GM19395 (cell line): Measurements from ENCODE around the gene ARPC5.
"Not testable (repeated sequence)": the region's sequence is repeated elsewhere in the genome, so short reads cannot be mapped to it uniquely, and the experiment has no call there.

ENCODE experiments used
- ATAC-seq: cut with Tn5 transposase; IDR thresholded peaks from one replicate; pipeline ENCODE4 v1.9.1; 2021; ENCODE audit warnings: mild to moderate bottlenecking, moderate library complexity; ENCODE audit not compliant: unreplicated experiment

Gene ARPC5

DNA sequence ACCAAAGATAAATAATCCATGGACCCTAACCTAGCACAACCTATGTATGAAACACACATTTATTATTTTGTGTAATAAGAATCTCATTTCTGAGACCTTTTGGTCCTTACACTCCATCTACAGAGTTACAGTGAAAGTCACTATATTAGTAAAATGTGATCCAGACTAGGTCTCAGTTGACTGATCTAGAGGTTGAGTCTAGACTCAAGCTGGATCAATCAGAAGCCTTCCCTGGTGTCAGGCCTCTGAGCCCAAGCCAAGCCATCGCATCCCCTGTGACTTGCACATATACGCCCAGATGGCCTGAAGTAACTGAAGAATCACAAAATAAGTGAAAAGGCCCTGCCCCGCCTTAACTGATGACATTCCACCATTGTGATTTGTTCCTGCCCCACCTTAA, 22.6 kb downstream of the ARPC5 start:
- ATAC-seq: not testable (repeated sequence)

DNA sequence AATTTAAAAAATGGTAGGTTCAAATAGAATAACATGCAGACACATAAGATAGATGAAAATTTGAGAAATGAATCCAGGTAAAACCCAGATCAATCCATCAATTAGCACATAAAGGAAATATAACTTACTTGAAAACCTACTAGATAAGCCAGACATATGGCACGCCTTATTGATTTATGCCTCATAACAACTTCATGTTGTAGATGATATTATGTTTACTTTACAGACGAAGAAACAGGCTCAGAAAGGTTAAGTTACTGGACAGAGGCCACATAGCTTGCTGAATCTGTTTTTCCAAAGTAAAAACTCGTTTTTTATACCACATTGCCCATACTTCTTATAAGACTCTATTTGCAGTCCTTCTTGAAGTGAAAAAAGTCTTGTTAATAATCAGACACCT, 23.2 kb downstream of the ARPC5 start:
- ATAC-seq: no peak

DNA sequence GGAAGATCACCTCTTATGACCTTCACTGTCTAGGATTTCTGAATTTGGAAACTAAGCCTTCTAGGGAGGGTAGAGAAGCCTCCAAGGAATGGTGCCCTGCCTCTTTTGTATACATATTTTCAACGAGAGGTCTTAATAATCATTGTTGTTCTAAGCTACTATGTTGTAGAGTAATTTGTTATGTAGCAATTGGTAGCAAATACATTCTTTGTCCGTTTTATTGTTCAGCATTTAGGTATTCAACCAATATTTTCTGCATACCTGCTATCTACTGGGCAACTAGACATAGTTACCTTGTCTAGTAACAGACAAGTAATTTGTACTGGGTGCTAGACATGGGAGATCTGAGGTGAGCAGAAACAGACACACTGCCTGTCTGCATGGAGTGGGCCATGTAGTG, 24.6 kb downstream of the ARPC5 start:
- no peak for ATAC-seq

- ATAC-seq: no peak
Measured at GRCh38 chr1:183609759-183610452, 25.7 kb downstream of the ARPC5 start.

GRCh38 chr1:183609313-183609712, 26.3 kb downstream of the ARPC5 start:
- no peak for ATAC-seq

GRCh38 chr1:183607322-183607980, 28.1 kb downstream of the ARPC5 start:
- peak; percentile 37 for ATAC-seq

DNA sequence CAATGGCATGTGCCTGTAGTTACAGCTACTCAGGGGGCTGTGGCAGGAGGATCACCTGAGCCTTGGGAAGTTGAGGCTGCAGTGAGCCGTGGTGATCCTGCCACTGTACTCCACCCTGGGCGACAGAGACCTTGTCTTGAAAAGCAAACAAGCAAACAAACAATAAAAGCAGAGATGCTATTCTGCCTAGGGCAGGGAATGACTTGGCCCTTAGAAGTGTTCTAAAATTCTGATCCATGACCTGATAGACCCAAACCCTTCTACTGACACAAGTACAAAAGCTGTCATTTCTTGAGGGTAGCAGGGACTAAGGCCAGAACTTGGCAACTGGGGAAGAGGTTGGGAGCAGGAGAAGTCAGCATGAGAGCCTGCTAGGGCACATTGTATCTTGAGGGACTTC, 29.7 kb downstream of the ARPC5 start:
- no peak for ATAC-seq

DNA sequence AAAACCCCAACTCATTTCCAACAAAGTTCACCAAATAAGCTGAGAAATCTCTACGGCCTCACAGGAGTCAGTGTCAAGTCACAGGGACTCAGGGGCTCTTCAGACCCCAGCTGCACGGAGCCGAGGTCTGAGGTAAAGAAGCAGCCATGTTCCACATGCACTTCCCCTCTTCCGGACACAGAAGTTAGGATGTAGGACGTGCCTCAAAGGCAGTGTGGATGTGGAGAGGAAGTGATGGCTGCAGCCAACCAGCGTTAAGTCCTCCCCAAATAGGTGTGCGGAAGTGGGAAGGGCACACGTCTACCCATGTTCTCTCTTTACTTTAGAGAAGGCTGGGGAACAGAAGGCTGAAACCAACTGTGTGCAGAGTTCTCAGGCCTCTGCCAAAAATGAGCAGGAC, 30.8 kb downstream of the ARPC5 start:
- peak; percentile 26 for ATAC-seq

- peak; percentile 57 for ATAC-seq
Measured at GRCh38 chr1:183604038-183604808, 31.4 kb downstream of the ARPC5 start.

GRCh38 chr1:183602510-183602909, 33.1 kb downstream of the ARPC5 start:
- no peak for ATAC-seq

DNA sequence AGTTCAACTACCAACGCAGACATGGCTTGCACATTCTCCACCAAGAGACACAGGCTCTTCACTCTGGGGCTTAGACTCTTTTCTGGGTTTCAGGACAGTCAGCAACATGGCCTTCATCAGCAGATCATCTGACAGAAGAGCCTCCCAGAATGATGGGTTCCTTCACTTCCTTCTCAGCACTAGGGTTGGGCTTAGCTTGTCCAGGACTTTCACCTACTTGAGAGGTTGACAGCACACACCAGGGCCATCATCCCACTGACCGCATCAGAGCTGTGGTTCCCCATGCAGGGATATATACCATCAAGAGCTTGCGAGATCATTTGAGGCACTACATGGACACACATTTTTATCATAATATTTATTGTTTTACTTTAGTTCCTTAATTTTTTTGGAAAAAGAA, 34.9 kb downstream of the ARPC5 start:
- no peak for ATAC-seq

- no peak for ATAC-seq
Measured at GRCh38 chr1:183600136-183600535, 35.4 kb downstream of the ARPC5 start.

DNA sequence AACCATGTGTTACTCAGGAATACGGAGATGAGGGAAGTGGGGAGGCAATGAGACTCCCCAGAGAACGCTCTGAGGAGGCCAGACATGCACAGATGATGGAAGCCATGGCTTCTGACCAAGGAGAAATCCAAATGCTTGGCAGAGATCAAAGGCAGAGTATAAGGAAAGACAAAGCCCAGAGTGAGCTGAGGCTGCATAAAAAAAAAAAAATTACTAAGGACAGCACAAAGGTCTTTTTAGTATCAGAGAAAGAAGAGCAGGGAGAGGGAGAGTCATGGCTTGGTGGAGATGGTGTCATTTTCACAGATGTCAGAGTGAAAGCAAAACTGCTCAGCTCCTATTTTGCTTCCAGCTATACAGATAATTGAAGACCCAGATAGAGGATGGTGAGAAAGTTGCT, 37.2 kb downstream of the ARPC5 start:
- peak; percentile 72 for ATAC-seq

GRCh38 chr1:183597656-183598347, 37.8 kb downstream of the ARPC5 start:
- no peak for ATAC-seq

- no peak for ATAC-seq
Measured at GRCh38 chr1:183596500-183596899, 39.1 kb downstream of the ARPC5 start.

GRCh38 chr1:183595537-183595936, 40.0 kb downstream of the ARPC5 start:
- ATAC-seq: no peak

GRCh38 chr1:183593356-183593755, 42.2 kb downstream of the ARPC5 start:
- peak; percentile 58 for ATAC-seq

DNA sequence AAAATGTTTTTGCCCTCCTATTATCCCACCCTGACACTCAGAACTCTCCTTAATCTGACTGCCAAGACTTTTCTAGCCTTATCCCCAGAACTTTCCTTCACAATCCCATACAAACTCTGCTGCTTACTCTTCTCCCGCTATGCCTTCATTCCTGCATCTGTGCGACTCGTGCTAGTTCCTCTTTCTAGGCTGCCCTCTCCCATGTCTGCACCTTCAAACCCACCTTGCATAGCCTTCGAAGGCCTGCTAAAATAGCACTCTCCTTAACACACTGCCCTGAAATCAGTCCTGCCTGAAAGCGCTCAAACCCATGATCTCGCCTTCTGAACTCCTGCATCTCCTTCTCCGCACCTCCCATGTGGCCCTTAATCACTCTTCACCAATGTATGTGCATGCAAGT, 42.9 kb downstream of the ARPC5 start:
- no peak for ATAC-seq

DNA sequence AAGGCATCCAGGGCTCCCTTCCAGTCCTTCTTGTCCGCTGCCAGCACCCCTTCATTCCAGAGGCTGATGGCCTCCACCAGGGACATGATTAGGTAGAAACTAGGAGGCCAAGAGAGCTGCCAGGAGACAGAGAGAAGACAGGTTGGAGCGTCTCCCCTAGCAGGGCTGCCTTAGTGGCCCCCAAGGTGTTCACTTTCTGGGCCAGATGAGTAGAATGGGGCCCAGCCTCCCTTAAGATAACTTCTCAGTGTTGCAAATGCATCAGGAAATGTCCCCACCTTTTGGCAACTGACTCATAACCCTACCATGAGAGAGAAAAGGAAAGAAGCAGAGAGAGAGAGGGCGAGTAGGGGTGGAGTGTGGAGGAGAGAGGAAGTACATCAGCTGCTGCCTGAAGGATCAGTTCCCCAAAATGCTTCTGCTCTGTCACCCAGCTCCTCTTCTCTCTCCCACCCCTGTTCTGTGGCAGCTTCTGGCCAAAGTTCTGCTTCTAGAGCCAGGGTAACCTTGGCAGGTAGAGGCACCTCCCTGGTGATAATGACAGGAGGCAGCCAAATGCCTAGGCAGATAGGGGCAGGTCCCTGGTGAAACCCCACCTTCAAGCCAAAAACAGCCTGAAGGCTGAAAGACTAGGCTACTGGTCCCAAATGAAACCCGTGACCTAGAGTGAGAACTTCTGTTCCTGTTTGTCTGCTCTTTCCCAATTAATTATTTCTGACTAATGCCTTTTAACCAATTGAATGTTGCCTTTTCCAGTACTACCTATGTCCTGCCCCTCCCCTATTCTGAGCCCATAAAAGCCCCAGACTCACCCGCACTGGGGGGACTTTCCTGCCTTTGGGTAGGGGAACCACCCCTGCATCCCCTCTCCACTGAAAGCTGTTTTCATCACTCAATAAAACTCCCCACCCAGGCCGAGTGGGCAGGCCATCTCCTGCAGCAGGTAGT, 45.1 kb downstream of the ARPC5 start, which contains the start of gene NCF2:
Gene NCF2 (minus strand): TSS at position 216 of the 948 bp plus-strand sequence. CDS start 130 bp downstream, at position 86.
- ATAC-seq: peak; percentile 87

GRCh38 chr1:183589874-183590243, 45.7 kb downstream of the ARPC5 start:
- peak; percentile 25 for ATAC-seq
